ENCODE measurements around the gene PTK7. TPM values are rescaled to one million over a fixed set of nuclear protein-coding genes. Genes with fewer than 3 reads are reported as not detected.

The PTK7 gene
- total and polyA plus RNA-seq, 2 experiments from 2014 or later: 127 to 162 TPM

DNA sequence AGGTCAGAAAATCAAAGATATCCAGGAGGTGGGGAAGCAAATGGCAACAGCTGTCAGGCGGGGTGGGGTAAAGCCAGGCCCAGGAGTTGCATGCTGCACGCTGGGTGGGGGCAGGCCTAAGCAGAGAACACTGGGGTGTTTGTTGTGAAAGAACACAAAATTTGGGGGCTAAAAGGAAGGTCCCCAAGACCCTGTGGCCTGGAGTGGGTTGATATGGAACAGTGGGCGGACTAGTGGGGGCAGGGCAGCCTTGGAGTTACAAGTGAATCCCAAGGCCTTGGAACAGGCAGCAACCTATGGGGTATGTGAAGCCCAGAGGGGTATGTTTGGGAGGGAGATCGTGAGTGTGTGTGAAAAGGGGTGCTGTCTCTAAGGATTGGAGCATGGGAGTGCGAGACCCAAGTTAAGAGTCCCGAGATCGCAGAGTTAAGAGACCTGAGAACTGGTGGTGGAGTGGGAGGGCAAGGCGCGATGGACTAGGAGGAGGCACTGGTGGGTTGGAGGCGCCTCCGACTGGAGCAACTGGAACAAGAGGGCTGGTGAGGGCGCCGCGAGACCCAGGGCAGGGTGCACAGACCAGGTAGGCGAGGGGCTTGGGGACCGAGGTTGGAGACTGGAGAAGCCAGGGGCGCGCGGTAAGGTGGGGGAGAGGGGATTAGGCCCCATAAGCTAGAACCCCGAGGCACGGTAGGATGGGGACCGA, 23.1 kb upstream of the PTK7 start:
- peak overlapping the region; percentile 98 for H3K27ac ChIP-seq
- peak overlapping the region; percentile 40 for H3K4me3 ChIP-seq
- no peak for TF ChIP-seq EZH2 (IDR thresholded peaks at IDR 0.05; ENCODE audit: borderline replicate concordance)
- peak; percentile 10 for TF ChIP-seq CTCF (IDR thresholded peaks at IDR 0.05; ENCODE audit: poor library complexity)
- H3K79me2 ChIP-seq: peaks cover 49% of the 10 kb centered on the region
- WGBS (ENCODE audit: low lambda C conversion rate, missing lambda C conversion rate): 19% methylated on average over 18 of the region's 22 CpGs
- no peaks in the 10 kb centered on the region for H3K9me3 ChIP-seq (ENCODE audit: low read depth)
- H3K4me2 ChIP-seq: peak overlapping the region; percentile 93
- peak; percentile 41 for DNase-seq (ENCODE audit: low spot score)
- peaks cover 27% of the 10 kb centered on the region for H3K4me1 ChIP-seq (ENCODE audit: insufficient read depth)
- no peaks in the 10 kb centered on the region for H4K20me1 ChIP-seq (ENCODE audit: insufficient read depth, poor library complexity, severe bottlenecking)
- H3K9me2 ChIP-seq (replicated peaks; ENCODE audit: insufficient read depth): no peaks in the 10 kb centered on the region
- H3K27me3 ChIP-seq: no peaks in the 10 kb centered on the region
- peak overlapping the region; percentile 44 for H2AFZ ChIP-seq
- no peaks in the 10 kb centered on the region for H3K36me3 ChIP-seq (replicated peaks; ENCODE audit: insufficient read depth, low read depth)

DNA sequence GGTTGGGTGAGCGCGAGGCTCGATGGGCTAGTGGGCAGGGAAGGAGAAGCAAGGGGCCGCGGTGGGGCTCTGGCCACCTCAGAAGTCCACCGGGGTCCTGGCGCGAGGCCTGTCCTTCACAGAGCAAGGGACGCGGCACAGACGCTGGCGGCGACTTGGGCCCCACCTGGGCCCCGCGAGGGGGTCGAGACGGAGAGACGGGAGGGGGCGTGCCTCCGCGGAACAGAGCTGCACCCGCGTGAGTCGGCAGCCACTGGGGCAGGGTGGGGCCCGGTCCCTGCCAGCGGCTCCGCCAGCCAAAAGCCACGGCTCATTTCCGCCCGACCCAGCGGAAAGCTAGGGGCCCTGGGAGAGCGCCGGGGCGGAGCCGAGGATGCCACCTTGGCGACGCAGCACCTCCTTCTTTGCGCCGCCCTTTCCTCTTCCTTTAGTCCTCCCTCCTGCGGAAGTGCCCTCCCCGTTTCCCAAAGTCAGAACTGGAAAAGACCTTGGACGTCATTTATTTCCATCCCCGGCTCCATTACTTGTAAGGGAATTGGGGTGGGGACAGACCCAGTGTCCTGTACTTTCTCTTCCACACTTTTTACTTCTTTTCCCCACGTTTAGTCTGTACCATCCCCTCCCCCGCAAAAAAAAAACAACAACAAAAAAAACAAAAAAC, 22.4 kb upstream of the PTK7 start, which contains the start of gene CUL7:
Gene CUL7, minus strand, starts transcription at position 307 of the 661 bp plus-strand sequence. CDS start 1,063 bp downstream, outside the sequence.
- DNase-seq (ENCODE audit: low spot score): peak; percentile 98
- H3K27ac ChIP-seq: peak within 1 kb of the TSS; percentile 98
- no peaks in the 10 kb centered on the region for H3K9me3 ChIP-seq (ENCODE audit: low read depth)
- H3K36me3 ChIP-seq (replicated peaks; ENCODE audit: insufficient read depth, low read depth): no peaks in the 10 kb centered on the region
- H4K20me1 ChIP-seq (ENCODE audit: insufficient read depth, poor library complexity, severe bottlenecking): no peaks in the 10 kb centered on the region
- peak within 1 kb of the TSS; percentile 93 for H3K4me2 ChIP-seq
- TF ChIP-seq CTCF (IDR thresholded peaks at IDR 0.05; ENCODE audit: poor library complexity) (no peak), EZH2phosphoT487 (IDR thresholded peaks at IDR 0.05; ENCODE audit: low read depth, severe bottlenecking, unreplicated experiment) (no peak), EZH2 (IDR thresholded peaks at IDR 0.05; ENCODE audit: borderline replicate concordance) (no peak)
- peak within 1 kb of the TSS; percentile 40 for H3K4me3 ChIP-seq
- 4% methylated on average over 41 of the region's 45 CpGs for WGBS (ENCODE audit: low lambda C conversion rate, missing lambda C conversion rate)
- H3K27me3 ChIP-seq: no peaks in the 10 kb centered on the region
- peaks cover 32% of the 10 kb centered on the region for H3K4me1 ChIP-seq (ENCODE audit: insufficient read depth)
- H3K79me2 ChIP-seq: peaks cover 56% of the 10 kb centered on the region
- peak within 1 kb of the TSS; percentile 44 for H2AFZ ChIP-seq
- H3K9me2 ChIP-seq (replicated peaks; ENCODE audit: insufficient read depth): no peaks in the 10 kb centered on the region

DNA sequence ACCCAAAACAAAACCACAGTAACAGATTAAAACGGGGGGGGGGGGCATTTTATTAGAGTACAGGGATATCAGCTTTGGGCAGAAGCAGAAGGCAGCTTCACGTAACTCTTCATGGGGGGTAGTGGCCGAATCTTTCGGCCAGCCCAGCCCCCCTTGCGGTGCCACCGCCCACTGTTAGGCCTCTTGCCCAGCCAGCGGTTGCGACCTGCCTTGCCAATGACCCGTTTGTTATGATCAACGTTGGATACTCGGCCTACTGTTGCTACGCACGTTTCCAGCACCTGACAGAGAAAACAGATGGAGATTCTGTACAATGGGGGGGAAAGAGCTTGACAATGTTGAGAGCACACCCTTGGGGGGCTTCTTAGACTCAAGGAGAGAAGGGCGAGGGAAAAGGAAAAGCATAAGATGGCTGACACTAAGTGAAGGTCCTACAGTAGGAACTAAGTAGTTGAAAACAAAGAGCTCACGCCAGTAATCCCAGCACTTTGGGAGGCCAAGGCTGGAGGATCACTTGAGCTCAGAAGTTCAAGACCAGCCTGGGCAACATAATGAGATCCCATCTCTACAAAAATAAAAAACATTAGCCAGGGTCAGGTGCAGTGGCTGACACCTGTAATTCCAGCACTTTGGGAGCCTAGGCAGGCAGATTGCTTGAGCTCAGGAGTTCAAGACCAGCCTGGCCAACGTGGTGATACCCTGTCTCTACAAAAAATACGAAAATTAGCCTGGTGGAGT, 21.7 kb upstream of the PTK7 start:
- Histone ChIP-seq H3K27me3 (no peaks in the 10 kb centered on the region), H3K4me1 (ENCODE audit: insufficient read depth) (peaks cover 32% of the 10 kb centered on the region), H4K20me1 (ENCODE audit: insufficient read depth, poor library complexity, severe bottlenecking) (no peaks in the 10 kb centered on the region), H3K79me2 (peaks cover 61% of the 10 kb centered on the region), H3K27ac (peak overlapping the region; percentile 96), H3K9me2 (replicated peaks; ENCODE audit: insufficient read depth) (no peaks in the 10 kb centered on the region), H3K9me3 (ENCODE audit: low read depth) (no peaks in the 10 kb centered on the region), H3K4me2 (peak overlapping the region; percentile 77), H3K36me3 (replicated peaks; ENCODE audit: insufficient read depth, low read depth) (no peaks in the 10 kb centered on the region), H3K4me3 (no peak overlapping the region), H2AFZ (peak overlapping the region; percentile 28)
- TF ChIP-seq EZH2 (IDR thresholded peaks at IDR 0.05; ENCODE audit: borderline replicate concordance): no peak
- no peak for TF ChIP-seq EZH2phosphoT487 (IDR thresholded peaks at IDR 0.05; ENCODE audit: low read depth, severe bottlenecking, unreplicated experiment)
- no peak for TF ChIP-seq CTCF (IDR thresholded peaks at IDR 0.05; ENCODE audit: poor library complexity)
- DNase-seq (ENCODE audit: low spot score): no peak
- 87% methylated on average over 17 of the region's 17 CpGs for WGBS (ENCODE audit: low lambda C conversion rate, missing lambda C conversion rate)

All from hepatocyte (in vitro differentiated cells).